HG02642 (cell line): ENCODE data around the gene SRPX2.
A peak's percentile ranks its signal among the peaks of the same experiment; 100 is the strongest.

Source experiments
- ATAC-seq: cut with Tn5 transposase; IDR thresholded peaks from one replicate; pipeline ENCODE4 v1.9.1; 2021; ENCODE audit warnings: mild to moderate bottlenecking; ENCODE audit not compliant: unreplicated experiment, poor library complexity

Gene SRPX2

DNA sequence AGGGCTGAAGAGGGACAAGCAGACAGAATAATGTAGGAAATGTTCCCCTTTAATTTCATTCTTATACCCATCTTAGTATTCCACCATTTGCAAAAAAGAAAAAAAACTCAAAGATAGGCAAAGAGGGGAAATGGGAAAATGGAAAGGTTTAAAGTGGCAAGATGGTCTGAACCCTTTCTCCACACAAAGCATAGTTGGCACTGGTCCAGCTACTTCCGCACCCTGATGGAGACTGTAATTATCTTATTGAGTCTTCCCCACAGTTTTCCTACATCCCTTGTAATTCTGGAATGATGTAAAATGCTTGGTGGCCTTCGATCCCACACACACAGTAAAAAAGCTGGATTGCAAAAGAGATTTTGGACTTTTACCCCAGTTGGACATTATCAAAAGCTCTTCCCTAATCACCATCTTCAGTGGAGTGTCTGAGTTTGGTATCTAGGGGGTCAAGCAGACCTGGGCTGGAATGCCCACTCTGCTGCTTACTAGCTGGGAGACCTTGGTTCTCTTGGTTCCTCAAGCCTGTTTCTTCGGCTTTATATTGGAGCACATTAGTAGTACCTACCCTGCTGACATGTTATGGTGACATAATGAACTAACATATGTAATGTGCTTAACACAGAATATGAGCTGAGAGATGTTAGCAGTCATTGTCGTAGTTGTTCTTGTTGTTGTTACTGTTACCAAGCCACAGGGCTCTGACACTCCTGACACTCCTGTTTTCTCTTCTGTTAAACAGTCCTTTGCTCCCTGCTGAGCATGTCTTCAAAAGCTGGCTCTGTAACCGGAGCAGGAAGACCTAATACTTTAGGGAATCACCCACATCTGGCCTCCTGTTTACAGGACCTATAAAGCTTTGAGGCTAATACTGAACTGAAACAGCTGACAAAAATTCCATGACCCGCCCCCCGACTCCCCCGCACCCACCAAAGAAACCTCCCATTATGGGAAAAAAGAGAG is 4.7 kb downstream of the SRPX2 start:
- ATAC-seq: no peak

DNA sequence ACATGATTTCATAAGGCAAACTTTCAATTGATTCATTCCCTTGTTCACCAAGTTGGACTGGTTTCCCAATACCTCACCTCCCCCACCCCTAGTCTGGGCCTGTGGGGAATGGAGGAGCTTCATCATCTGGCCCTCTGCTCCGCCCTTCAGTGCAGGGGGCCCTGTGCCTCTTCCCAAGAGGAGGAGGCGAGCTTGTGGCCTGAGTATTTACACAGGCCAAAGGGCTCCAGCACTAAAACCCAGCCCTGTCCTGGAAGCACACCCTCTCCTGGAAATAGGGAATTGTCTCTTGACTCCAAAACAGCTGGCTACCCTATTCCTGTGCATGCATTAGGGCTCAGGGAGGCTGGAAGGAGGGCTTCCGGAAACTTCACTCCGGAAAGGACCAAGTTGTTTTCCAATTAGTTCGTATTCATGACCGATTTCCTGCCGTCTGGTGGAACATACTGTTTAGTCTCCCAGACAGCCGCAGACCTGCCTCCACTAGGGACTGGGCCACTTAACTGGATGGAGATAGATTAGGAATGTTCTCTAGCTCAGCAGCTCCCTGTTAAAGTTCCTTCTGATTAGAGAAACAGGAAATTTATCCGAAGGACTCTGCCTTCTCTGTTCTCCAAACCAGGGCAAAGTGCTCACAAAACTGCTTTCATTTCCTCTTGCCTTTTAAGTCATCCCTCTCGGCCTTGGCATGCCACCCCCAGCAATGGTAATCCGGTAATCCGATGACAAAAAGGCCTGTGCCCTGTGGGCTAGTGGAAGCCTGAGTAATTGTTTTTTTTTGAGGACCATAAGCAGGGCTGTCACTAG is 5.8 kb downstream of the SRPX2 start:
- ATAC-seq: no peak

DNA sequence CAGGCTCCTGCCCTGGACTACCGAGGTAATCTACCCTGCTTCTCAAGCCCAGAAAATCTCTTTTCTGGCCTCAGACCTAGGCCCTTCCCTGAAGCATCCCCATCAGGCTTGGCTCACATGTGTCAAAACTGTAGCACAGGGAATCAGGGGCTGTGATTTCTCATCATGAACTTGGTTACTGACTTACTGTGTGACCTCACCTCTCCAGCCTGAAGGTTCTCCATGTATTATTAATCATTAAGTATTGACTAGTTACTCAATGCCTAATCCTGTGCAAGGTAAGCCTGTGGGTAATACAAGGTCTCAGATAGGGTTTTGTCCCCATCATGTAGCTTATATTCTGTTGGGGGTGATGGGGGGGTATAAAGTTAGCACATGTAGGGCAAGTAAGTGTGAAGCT is 6.8 kb downstream of the SRPX2 start:
- ATAC-seq: no peak

DNA sequence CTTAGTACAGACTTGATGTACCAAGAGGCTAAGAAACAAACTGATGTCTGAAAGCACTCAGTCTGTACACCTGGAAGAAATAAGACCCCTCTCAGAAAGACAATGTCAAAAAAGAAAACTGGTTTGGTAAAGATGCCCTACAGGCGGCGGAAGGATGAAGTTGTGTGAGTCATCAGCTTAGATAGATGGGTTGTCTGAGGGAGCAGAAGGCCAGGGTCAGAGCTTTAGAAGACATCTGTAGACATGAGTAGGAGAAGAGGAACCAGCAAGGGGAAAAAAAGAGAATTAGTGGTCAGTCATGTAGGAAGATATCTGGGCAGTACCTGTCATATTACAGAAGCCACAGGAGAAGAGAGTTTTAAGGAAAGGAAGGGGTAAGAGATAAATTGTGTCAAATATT is 8.3 kb downstream of the SRPX2 start:
- ATAC-seq: no peak

DNA sequence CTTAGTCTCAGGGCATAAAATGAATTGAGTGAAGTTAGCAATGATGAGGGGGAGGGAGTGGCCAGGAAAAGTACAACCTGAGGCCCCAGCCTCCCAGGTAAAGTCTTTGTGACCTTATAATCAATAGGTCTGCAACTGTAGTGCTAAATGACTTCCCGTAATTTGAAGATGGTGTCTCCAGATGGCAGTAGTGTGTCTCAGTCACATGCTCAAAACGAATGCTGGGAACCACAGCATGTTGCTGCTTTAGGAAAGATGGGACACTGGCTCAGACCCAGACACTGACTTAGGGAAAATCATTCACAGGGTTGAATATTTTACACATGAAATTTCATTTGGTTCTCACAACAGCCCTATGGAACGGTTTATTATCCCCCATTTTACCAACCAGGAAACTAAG is 10.3 kb downstream of the SRPX2 start:
- ATAC-seq: no peak

DNA sequence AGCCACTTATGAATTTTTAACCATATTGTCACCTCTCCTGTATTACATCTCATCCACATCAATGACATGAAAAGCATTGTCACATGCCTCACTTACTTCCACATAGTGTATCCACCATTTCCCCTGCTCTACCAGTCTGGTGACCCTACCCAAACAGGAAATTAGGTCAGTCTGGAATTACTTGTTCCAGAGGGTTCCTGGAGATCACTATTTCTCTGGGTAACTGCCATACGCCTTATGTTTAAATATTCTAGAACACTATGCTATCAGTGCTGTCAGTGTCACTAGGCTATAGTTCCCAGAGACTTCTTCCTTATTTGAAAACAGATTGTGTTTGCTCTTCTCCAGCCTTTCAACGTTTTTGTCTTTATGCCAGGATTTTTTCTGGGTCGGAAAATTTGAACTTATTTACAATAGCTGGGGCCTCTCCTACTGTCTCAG is 15.0 kb downstream of the SRPX2 start:
- ATAC-seq: no peak

DNA sequence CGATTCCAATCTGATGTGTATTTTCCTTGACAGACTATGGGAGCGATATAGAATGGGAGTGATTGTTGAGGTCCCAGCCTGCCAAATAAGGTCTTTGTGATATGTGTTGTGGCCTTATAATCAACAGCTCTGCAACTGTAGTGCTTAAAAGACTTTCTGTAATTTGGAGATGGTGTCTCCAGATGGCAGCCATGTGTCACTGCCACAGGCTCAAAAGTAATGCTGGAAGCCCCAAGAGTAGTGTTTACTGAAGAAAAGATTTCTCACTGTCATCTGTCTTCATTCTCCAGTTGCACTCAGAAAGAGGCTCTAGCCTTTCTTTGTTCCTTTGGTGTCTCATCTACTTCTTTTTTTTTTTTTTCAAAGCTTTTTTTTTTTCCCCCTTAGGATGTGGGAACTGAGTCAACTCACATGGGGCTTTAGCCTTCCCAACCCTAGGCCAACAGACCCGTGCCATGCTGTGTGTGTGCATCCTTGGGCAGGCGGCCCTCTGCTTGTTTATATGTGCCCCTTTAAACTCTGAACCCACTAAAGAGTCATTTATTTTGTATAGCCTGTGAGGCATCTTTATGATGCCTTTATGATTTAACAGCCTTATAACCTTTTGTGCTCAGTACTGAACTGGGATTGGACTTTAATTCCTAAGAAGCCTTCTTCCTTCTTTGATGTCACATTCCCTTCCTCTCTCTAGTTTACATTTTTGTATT is 15.6 kb downstream of the SRPX2 start:
- no peak for ATAC-seq

DNA sequence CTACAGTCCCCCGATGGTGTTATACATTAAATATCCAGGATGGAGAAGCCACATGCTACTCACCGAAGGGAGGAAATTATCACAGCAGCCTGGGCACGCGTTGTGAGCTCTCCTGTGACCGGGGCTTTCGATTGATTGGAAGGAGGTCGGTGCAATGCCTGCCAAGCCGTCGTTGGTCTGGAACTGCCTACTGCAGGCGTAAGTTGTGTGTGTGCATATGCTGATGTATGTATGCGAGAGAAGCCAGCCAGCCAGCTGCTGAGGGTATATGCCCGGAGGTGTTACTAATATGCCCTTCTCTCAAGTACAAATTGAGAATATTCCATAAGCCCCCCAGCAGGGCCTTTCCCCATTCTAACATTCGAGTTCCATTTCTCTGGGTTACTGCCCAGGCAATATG is 18.2 kb downstream of the SRPX2 start:
- ATAC-seq: no peak

DNA sequence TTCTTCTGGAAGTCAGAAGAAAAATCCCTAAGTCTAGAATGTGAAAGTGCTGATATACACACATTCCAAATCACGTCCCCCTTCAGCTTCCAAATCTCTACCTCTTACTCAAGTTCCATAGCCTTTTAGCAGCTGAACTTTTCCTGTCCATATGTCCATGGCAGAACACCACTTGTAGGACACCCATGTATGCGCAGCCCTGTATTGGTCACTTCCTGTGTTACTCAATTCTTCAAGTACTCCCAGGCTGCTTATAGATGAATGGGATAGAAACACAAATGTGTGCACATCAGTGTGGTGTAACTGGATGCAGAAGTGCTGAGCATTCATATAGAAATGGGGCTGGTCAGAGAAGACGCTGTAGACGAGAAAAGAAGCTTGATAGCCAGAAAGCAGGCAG is 18.8 kb downstream of the SRPX2 start:
- no peak for ATAC-seq

DNA sequence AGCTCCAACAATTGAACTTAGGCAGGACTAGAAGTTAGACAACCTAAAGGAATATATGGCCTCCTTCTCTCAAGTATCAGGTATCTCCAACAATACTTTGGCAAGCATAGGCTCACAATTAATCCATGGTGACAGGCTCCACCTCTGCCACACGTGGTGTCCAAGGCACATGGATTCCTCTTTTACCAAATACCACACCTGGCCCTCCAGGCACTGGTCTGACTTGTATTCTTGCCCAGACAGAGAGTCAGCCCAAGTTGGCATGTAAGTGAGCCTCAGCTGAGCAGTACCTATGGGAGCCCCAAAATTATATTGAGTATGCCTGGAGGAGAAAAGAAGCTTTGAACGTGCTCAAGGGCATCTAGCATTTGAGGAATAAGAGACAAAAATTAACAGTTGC is 19.6 kb downstream of the SRPX2 start:
- no peak for ATAC-seq

DNA sequence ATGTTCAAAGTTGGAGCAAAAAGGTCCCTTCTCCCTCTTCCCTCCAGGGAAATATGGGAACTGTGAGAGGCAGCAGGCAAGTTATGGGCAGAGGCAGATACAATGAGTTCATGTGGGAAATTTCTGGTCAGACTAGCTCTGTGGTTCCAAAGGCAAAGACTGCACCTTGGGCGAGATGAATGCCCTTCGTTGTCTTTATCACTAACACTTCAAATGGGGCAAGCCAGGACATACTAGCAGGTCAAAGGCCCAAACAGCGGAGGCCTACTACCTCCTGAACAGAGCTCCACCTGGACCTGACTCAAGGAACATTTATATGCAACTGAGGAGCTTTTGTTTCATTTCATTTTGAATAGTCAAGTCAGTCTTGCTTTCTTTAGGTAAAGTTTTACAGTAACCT is 29.0 kb downstream of the SRPX2 start:
- no peak for ATAC-seq

DNA sequence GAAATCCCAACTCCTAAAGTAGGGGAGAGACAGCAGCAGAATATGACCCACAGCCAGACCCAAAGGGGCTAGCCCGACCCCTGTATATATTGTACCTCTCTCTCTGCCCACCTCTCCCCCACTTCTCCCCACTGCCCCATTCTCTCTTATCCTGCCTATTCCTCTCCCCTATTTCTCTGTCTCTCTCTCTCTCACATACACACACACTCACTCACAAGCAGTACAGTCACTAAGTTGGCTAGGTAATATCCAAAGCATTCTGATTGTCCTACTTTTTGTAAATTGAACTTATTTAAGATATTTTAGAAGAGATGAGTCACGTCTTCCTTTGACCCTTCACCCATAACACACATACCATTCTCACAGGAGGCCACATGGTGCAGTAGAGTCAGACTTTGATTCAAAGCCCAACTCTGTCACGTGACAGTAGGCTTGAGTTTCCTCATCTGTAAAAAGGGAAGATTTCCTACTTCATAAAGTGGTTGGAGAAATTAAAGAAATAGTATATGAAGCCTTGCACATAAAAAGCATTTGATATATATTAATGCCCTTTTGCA is 29.5 kb downstream of the SRPX2 start:
- ATAC-seq: no peak

DNA sequence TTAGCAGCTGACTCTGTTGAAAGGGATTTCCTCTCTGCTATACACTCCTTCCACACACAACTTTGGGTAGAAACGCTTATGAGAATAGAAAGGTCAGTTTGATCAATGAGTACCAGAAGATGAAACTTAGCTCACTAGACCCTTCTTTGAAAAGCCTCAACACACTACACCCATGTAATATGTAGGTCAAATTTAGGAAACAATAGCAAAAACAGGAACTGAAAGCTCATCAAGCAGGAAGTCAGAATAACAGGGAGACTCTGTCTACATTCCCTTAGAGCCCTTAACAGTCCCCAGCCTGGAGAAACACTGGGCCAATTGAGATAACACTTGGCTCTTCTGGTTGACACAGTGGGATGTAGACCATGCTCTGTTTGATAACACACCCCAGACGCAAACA is 30.7 kb downstream of the SRPX2 start:
- ATAC-seq: no peak

DNA sequence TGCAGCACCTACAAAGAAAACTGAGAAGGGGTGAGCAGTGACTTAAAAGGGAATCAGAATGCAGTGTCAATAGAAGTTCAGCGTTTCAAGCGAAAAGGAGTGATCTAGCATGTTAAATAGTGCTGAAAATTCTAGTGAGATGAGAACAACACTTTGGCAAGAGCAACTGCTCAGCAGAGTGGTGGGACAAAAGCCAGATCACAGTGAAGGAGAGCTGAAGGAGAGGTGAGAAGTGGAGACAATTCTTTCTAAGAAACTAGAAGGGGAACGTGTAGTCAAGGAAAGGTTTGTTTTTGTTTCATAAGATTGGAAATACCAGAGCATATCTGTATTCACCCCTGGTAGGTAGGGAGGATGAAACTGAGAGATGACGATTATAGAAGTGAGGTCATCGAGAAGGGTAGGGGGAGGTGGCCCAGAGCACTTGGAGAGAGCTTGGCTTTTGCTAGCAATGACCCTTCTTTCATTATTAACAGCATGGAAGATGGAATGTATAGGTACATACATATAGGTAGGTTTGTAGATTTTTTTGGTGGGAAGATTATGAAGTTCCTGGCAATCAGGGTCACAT is 33.7 kb downstream of the SRPX2 start:
- no peak for ATAC-seq

DNA sequence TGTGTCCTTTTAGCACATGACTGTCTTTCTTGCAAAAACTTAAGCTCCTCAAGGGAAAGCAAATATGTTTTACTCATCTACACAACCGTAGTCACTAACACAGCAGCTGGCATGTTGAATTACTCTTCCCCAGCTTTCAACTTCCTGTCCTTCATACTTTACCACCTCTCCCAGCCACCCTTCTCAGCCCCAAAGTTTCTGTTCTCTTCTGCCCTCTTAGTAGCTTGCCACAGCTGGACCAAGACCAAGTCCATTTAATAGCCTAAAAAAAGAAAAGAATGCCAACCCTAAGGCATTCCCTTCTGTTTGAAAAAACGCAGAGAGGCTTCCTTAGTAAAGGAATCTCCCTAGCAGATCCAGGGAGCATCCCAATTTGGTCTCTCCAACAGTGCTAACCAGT is 36.8 kb downstream of the SRPX2 start:
- ATAC-seq: no peak

DNA sequence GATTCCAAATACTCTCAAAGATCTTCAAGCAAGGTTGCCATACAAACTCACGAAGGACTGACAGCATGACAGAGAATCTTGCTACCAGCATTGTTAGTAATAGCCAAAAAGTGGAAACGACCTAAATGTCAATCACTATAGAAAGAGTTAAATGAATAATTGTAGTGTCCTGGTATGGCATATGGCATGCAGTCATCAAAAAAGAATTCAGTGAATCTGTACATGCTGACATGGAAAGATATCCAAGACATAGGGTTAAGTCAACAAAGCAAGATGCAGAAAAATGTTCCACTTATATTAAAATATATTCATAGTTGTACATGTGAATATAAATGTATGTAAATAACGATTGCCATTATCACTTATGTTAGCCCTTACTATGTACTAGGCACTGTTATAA is 37.6 kb downstream of the SRPX2 start:
- ATAC-seq: no peak

DNA sequence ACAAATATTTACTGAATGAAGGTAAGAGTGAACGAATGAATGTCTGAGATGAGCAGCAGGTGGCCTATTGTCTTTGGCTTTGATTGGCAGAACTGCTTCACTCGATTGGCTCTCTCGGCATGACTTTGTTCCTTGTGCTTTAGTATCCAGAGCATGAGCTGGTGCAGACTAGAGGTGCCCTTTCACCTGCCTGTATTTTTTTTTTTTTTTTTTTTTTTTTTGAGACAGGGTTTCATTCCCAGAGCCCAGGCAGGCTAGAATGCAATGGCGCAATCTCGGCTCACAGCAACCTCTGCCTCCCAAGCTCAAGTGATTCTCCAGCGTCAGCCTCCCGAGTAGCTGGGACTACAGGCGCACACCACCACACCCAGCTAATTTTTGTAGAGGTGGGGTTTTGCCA is 38.9 kb downstream of the SRPX2 start:
- ATAC-seq: no peak

DNA sequence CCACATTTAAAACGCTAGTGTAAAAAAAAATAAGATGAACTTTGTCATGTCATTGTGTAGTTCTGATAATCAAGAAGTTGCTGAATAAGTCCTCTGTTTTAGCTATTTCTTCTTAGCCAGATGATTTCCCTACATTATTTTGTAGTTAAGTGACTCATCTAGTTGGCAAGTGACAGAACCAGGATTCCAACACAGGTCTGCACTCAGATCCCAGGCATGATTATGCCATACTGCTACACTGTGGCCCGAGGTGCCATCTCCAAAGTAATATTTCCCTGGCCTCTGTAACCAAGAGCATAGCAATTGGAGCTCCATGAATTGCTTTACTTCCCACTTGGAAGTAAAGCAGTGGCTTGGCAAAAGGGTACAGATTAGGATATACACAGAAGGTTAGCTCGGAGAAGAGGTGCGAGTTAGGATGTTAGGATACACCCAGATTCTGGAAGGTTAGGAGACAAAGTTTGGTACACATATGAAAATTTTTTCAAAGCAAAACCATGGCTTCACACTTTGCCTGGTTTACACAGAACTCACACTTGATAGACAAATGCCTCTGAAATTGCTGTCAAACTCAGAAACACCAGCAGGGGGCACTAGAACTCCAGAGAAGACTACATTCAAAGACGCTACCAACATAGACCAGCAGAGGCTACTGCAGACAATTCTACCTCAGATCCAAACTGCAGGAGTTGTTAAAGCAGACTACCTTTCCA is 41.4 kb downstream of the SRPX2 start:
- peak; percentile 68 for ATAC-seq

DNA sequence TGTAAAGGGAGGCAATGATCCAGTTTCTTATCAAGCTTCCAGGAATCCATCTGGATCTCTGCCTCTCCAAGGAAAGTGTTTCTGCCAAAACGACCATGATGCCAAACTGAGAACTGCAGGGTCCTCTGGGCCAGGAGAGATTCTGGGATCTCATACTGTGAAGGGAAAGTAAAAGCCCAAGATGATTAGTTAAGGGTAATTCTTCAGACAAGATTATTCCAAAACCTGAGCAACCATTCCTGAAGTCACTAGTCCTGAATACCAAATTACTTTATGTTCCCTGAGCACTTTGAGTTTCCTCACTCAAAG is 42.0 kb downstream of the SRPX2 start:
- ATAC-seq: peak; percentile 4

DNA sequence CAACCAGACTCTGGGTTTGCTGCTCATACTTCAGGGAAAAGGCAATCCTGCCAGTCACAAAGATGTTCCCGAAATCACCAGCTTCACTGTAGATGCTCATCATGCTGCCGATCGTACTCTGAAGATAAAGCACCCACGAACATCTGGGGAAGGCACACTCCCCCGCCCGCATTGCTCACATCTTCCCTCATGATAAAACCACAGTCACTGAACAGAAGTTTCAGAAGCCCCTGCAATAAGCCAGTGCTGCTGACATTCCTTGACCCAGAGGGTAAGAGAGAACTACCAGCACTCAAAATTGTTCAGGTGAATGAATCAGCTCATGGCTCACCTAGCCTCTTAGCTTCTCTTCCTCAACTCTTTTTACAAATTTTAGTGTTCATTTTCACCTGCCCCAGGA is 43.1 kb downstream of the SRPX2 start:
- ATAC-seq: peak; percentile 45
